B cell (primary cell): ENCODE measurements around the gene XDH. TPM values are rescaled to one million over a fixed set of nuclear protein-coding genes. Genes with fewer than 3 reads are reported as not detected.

Source experiments
- ATAC-seq: fragments of 200-7000 bp; cut with Tn5 transposase; one replicate; pipeline ENCODE4 v1.10.0; 2021; ENCODE audit warnings: low read depth, mild to moderate bottlenecking, moderate number of reproducible peaks, moderate library complexity
- CTCF ChIA-PET: fragments of 350-600 bp; sonication (Branson Sonifier 250); formaldehyde crosslinking; loops from one replicate; lab custom pipeline; 2021; ENCODE audit warnings: antibody characterized with exemption, inconsistent platforms; lab: Charles Lee
- POLR2A ChIA-PET: fragments of 350-600 bp; sonication (Branson Sonifier 250); formaldehyde crosslinking; loops from one replicate; lab custom pipeline; 2021; ENCODE audit warnings: antibody characterized with exemption; lab: Charles Lee
- DNase-seq: peaks from one replicate; pipeline ENCODE4 v3.0.0; 2013
- H2AFZ ChIP-seq: 2 replicates; pipeline ENCODE4 v1.6.1; 2012; ENCODE audit warnings: mild to moderate bottlenecking, low read depth, low read length; ENCODE audit not compliant: insufficient read depth, poor library complexity, severe bottlenecking
- H3K27ac ChIP-seq, 2 donors: 1 replicate in 1 of 2; 2 replicates in 1 of 2; pipeline ENCODE4 v1.5.1; 2012 to 2013; ENCODE audit warnings: low read length in 2 of 2, mild to moderate bottlenecking in 2 of 2, moderate library complexity in 1 of 2
- H3K27me3 ChIP-seq, 4 experiments: fragments of 200-600 bp in 1 of 4; sonication (generic) in 1 of 4; replicated peaks in 1 of 4; 1 replicate in 2 of 4; 2 replicates in 2 of 4; pipeline versions ENCODE4 v1.6.1 to v1.7.0; 2013 to 2016; ENCODE audit warnings: low read length in 3 of 4, mild to moderate bottlenecking in 2 of 4, mixed read lengths in 1 of 4, moderate library complexity in 1 of 4; ENCODE audit not compliant: insufficient read depth in 4 of 4, control insufficient read depth in 3 of 4; ENCODE audit errors: control extremely low read depth in 1 of 4
- H3K36me3 ChIP-seq, 2 experiments: replicated peaks in 1 of 2; 1 replicate in 1 of 2; 2 replicates in 1 of 2; pipeline versions ENCODE4 v1.6.1 to v1.7.1; 2013; ENCODE audit warnings: low read length in 1 of 2; ENCODE audit not compliant: insufficient read depth in 2 of 2, control insufficient read depth in 1 of 2; ENCODE audit errors: control extremely low read depth in 1 of 2, extremely low read depth in 1 of 2
- H3K4me1 ChIP-seq, 2 donors: fragments of 200-600 bp in 1 of 2; sonication (generic) in 1 of 2; 1 replicate in 1 of 2; 2 replicates in 1 of 2; pipeline versions ENCODE4 v1.5.1 to v1.6.1; 2013 to 2017; ENCODE audit warnings: low read length in 2 of 2; ENCODE audit not compliant: control insufficient read depth in 2 of 2, insufficient read depth in 2 of 2
- H3K4me2 ChIP-seq: replicated peaks from 2 replicates; pipeline ENCODE3; 2012; ENCODE audit warnings: mild to moderate bottlenecking, low read depth, low read length; ENCODE audit not compliant: poor library complexity, severe bottlenecking
- H3K4me3 ChIP-seq, 5 experiments: fragments of 200-600 bp in 1 of 5; sonication (generic) in 1 of 5; 1 replicate in 3 of 5; 2 replicates in 2 of 5; pipeline versions ENCODE4 v1.5.1 to v1.7.0; 2011 to 2016; ENCODE audit warnings: low read length in 4 of 5, mild to moderate bottlenecking in 4 of 5, low read depth in 2 of 5, control low read depth in 1 of 5, moderate library complexity in 1 of 5; ENCODE audit not compliant: insufficient read depth in 1 of 5; ENCODE audit errors: control extremely low read depth in 1 of 5, extremely low read depth in 1 of 5
- H3K79me2 ChIP-seq: fragments of 200-600 bp; sonication (generic); one replicate; pipeline ENCODE4 v1.6.0; 2016; ENCODE audit warnings: low read length; ENCODE audit not compliant: control insufficient read depth, insufficient read depth
- H3K9ac ChIP-seq: fragments of 200-600 bp; sonication (generic); 2 replicates; pipeline ENCODE4 v1.6.1; 2017; ENCODE audit warnings: mild to moderate bottlenecking, low read length, moderate library complexity
- H3K9me3 ChIP-seq, 3 donors: one replicate each; pipeline versions ENCODE4 v1.6.1 to v1.7.1; 2013; ENCODE audit warnings: low read length in 2 of 3; ENCODE audit not compliant: control insufficient read depth in 2 of 3, insufficient read depth in 1 of 3; ENCODE audit errors: control extremely low read depth in 1 of 3
- H4K20me1 ChIP-seq: 2 replicates; pipeline ENCODE4 v1.6.0; 2012; ENCODE audit warnings: mild to moderate bottlenecking, low read length; ENCODE audit not compliant: insufficient read depth, control insufficient read depth, poor library complexity, severe bottlenecking
- H3K27ac Mint-ChIP-seq: one replicate; pipeline ENCODE4 v1.8.0; 2021; ENCODE audit warnings: mixed read lengths
- H3K27me3 Mint-ChIP-seq: one replicate; pipeline ENCODE4 v1.8.0; 2021; ENCODE audit warnings: mixed read lengths
- H3K4me1 Mint-ChIP-seq: one replicate; pipeline ENCODE4 v1.8.0; 2021; ENCODE audit warnings: mixed read lengths
- H3K4me3 Mint-ChIP-seq: one replicate; pipeline ENCODE4 v1.8.0; 2021; ENCODE audit warnings: mixed read lengths
- H3K9me3 Mint-ChIP-seq: one replicate; pipeline ENCODE4 v1.8.0; 2022; ENCODE audit warnings: mixed read lengths; ENCODE audit not compliant: insufficient read depth
- EZH2 ChIP-seq: IDR thresholded peaks from 2 replicates; pipeline ENCODE4 v1.6.1; 2012; ENCODE audit warnings: borderline replicate concordance, low read depth, mild to moderate bottlenecking, moderate library complexity, low read length; ENCODE audit not compliant: insufficient read depth, poor library complexity, severe bottlenecking
- WGBS: methylation state at CpG from one replicate; pipeline ENCODE4 v1.1.5; 2013; ENCODE audit warnings: missing lambda C conversion rate; ENCODE audit not compliant: insufficient coverage; 5-methylcytosine and 5-hydroxymethylcytosine counted together
- intact Hi-C: fragments of 100-400 bp; cut with micrococcal nuclease; formaldehyde crosslinking; loops from one replicate; pipeline ENCODE4 v1.10.0; 2022
- polyA plus RNA-seq: library from polyadenylated mRNA; depleted of rRNA; stranded (reverse); fragments of >200 nt; gene quantifications from 2 replicates; pipeline ENCODE4 v1.2.3, GENCODE V29; 2012
- total RNA-seq, 2 donors: library from RNA; stranded (reverse); fragments of 120-200 nt in 1 of 2; gene quantifications; 1 replicate in 1 of 2; 2 replicates in 1 of 2; pipeline versions ENCODE4 v1.2.3 to v1.2.4, GENCODE V29; 2013 to 2022
- TF ChIP-seq, protein P1 (sequence below): fragments of 200-600 bp; IDR thresholded peaks from one replicate; pipeline ENCODE4 v1.8.0; 2022; ENCODE audit warnings: antibody characterized with exemption, mild to moderate bottlenecking

Gene XDH
- total and polyA plus RNA-seq, 2 donors (not counting 1 experiment from before 2014, with no cell fraction given) = not detected

GRCh38 chr2:31433541-31433940 lies 19.0 kb upstream of the XDH start:
- peaks cover 5% of the 10 kb centered on the region for H3K27me3 Mint-ChIP-seq
- Histone ChIP-seq H3K4me1 (no peaks in the 10 kb centered on the region), H4K20me1 (no peaks in the 10 kb centered on the region), H3K27me3 (peaks cover 0 to 4% (median 2%) of the 10 kb centered on the region in 4 experiments), H3K79me2 (no peaks in the 10 kb centered on the region), H2AFZ (no peak overlapping the region), H3K4me2 (no peak overlapping the region), H3K36me3 (no peaks in the 10 kb centered on the region), H3K4me3 (no peak overlapping the region), H3K27ac (no peak overlapping the region), H3K9me3 (peaks cover 0 to 1% (median 0%) of the 10 kb centered on the region in 3 donors), H3K9ac (no peak overlapping the region)
- no peaks in the 10 kb centered on the region for H3K4me1 Mint-ChIP-seq
- POLR2A ChIA-PET = no interaction called here
- WGBS = 89% methylated on average over 3 of the region's 3 CpGs
- no peak overlapping the region for H3K4me3 Mint-ChIP-seq
- H3K27ac Mint-ChIP-seq = no peak overlapping the region
- intact Hi-C loops = no loop called here
- no peaks in the 10 kb centered on the region for H3K9me3 Mint-ChIP-seq
- no peak for DNase-seq
- CTCF ChIA-PET = no interaction called here
- no peak for ATAC-seq
- no peak for TF ChIP-seq EZH2
- TF ChIP-seq, protein P1, sequence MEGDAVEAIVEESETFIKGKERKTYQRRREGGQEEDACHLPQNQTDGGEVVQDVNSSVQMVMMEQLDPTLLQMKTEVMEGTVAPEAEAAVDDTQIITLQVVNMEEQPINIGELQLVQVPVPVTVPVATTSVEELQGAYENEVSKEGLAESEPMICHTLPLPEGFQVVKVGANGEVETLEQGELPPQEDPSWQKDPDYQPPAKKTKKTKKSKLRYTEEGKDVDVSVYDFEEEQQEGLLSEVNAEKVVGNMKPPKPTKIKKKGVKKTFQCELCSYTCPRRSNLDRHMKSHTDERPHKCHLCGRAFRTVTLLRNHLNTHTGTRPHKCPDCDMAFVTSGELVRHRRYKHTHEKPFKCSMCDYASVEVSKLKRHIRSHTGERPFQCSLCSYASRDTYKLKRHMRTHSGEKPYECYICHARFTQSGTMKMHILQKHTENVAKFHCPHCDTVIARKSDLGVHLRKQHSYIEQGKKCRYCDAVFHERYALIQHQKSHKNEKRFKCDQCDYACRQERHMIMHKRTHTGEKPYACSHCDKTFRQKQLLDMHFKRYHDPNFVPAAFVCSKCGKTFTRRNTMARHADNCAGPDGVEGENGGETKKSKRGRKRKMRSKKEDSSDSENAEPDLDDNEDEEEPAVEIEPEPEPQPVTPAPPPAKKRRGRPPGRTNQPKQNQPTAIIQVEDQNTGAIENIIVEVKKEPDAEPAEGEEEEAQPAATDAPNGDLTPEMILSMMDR = no peak

GRCh38 chr2:31430439-31431165 lies 16.1 kb upstream of the XDH start:
- H3K9ac ChIP-seq = no peak overlapping the region
- H3K9me3 ChIP-seq = peaks cover 0 to 2% (median 1%) of the 10 kb centered on the region in 3 donors
- ChIA-PET CTCF (no interaction called here), POLR2A (no interaction called here)
- H3K27me3 Mint-ChIP-seq = peaks cover 12% of the 10 kb centered on the region
- intact Hi-C loops = no loop called here
- no peaks in the 10 kb centered on the region for H3K4me1 ChIP-seq
- H3K4me1 Mint-ChIP-seq = no peaks in the 10 kb centered on the region
- no peaks in the 10 kb centered on the region for H3K36me3 ChIP-seq
- ATAC-seq (no peak), DNase-seq (no peak)
- H3K27ac Mint-ChIP-seq = no peak overlapping the region
- no peak overlapping the region for H3K27ac ChIP-seq
- H3K4me2 ChIP-seq = no peak overlapping the region
- H3K4me3 Mint-ChIP-seq = no peak overlapping the region
- no peaks in the 10 kb centered on the region for H3K79me2 ChIP-seq
- no peaks in the 10 kb centered on the region for H3K9me3 Mint-ChIP-seq
- no peak overlapping the region for H3K4me3 ChIP-seq
- 90% methylated on average over 8 of the region's 9 CpGs for WGBS
- H3K27me3 ChIP-seq = peaks cover 0 to 5% (median 3%) of the 10 kb centered on the region in 4 experiments
- no peak overlapping the region for H2AFZ ChIP-seq
- TF ChIP-seq, protein P1 = no peak
- no peak for TF ChIP-seq EZH2
- no peaks in the 10 kb centered on the region for H4K20me1 ChIP-seq
